ENCODE measurements around the gene NDUFA7.

- no peak for TF ChIP-seq RFX5 (IDR thresholded peaks at IDR 0.05)
- no peak for TF ChIP-seq CTCF (IDR thresholded peaks at IDR 0.05)
- no peak for TF ChIP-seq USF2 (IDR thresholded peaks at IDR 0.05)
- TF ChIP-seq POLR2A (IDR thresholded peaks at IDR 0.05; ENCODE audit: low read length) = no peak
- TF ChIP-seq MAZ (IDR thresholded peaks at IDR 0.05; ENCODE audit: borderline replicate concordance, low read depth, low read length) = no peak
- TF ChIP-seq SMC3 (IDR thresholded peaks at IDR 0.05) = no peak
Measured at GRCh38 chr19:8357007-8357521, 35.9 kb upstream of the NDUFA7 start.

All from A549 (cell line).